Stomach (tissue), 9 donors: Measurements from ENCODE around the gene EHHADH. TPM values are rescaled to one million over a fixed set of nuclear protein-coding genes. Genes with fewer than 3 reads are reported as not detected.

ENCODE experiments used
- DNase-seq, 2 donors: peaks; one replicate each; pipeline versions ENCODE4 v3.0.0 to v3.0.0-alpha.2; 2013 to 2019
- H3K27ac ChIP-seq, 5 donors: fragments of 200-600 bp in 4 of 5; sonication (generic) in 4 of 5; one replicate each; pipeline ENCODE4 v1.5.1; 2013 to 2019; ENCODE audit warnings: mild to moderate bottlenecking in 1 of 5, moderate library complexity in 1 of 5
- H3K27me3 ChIP-seq, 3 donors: fragments of 200-600 bp; sonication (generic); one replicate each; pipeline ENCODE4 v1.5.1; 2017 to 2019; ENCODE audit warnings: mixed run types in 1 of 3
- H3K36me3 ChIP-seq, 4 donors: fragments of 200-600 bp; sonication (generic); 1 replicate in 3 of 4; 2 replicates in 1 of 4; pipeline ENCODE4 v1.5.1; 2016 to 2019
- H3K4me1 ChIP-seq, 4 donors: fragments of 200-600 bp; sonication (generic); one replicate each; pipeline ENCODE4 v1.5.1; 2016 to 2019
- H3K4me3 ChIP-seq, 4 donors: fragments of 200-600 bp; sonication (generic) in 3 of 4; one replicate each; pipeline ENCODE4 v1.5.1; 2016 to 2019; ENCODE audit warnings: mild to moderate bottlenecking in 1 of 4
- H3K9me3 ChIP-seq, 4 donors: fragments of 200-600 bp; sonication (generic); one replicate each; pipeline ENCODE4 v1.5.1; 2016 to 2019
- CTCF ChIP-seq, 7 experiments: fragments of 450-650 bp in 4 of 7; fragments of 200-600 bp in 3 of 7; sonication (generic) in 3 of 7; IDR thresholded peaks; one replicate each; pipeline ENCODE4 v1.5.1; 2016 to 2019; ENCODE audit warnings: antibody characterized with exemption in 7 of 7, control low read depth in 2 of 7, mild to moderate bottlenecking in 1 of 7
- EP300 ChIP-seq: sonication (generic); formaldehyde crosslinking; IDR thresholded peaks from one replicate; pipeline ENCODE4 v1.6.1; 2017; ENCODE audit warnings: antibody characterized with exemption
- POLR2A ChIP-seq, 4 donors: fragments of 450-650 bp; IDR thresholded peaks; one replicate each; pipeline ENCODE4 v1.6.1; 2016; ENCODE audit warnings: antibody characterized with exemption in 4 of 4, control low read depth in 2 of 4, mild to moderate bottlenecking in 1 of 4, moderate library complexity in 1 of 4
- POLR2AphosphoS5 ChIP-seq, 3 donors: sonication (generic); formaldehyde crosslinking; IDR thresholded peaks; one replicate each; pipeline ENCODE4 v1.6.1; 2016; ENCODE audit warnings: antibody characterized with exemption in 3 of 3
- WGBS, 5 donors: extraction: QIAGEN DNeasy Blood & Tissue Kit in 3 of 5; methylation state at CpG; one replicate each; pipeline versions ENCODE4 v1.1.5 to v1.1.7; 2013 to 2018; 5-methylcytosine and 5-hydroxymethylcytosine counted together
- intact Hi-C: fragments of 100-400 bp; cut with DNase I; formaldehyde crosslinking; loops from one replicate; pipeline ENCODE4 v1.15.1; 2023; ENCODE audit warnings: low total_unique reads
- polyA plus RNA-seq, 3 donors: library from polyadenylated mRNA; stranded (reverse); fragments of 200-250 nt; gene quantifications; one replicate each; pipeline ENCODE4 v1.2.3, GENCODE V29; 2013
- small RNA-seq, 4 donors: library from RNA; depleted of rRNA; stranded (forward); fragments of <200 nt; gene quantifications; one replicate each; pipeline ENCODE3, GENCODE V24; 2016
- total RNA-seq, 5 donors: library from RNA; depleted of rRNA; stranded (reverse); fragments of >200 nt; gene quantifications; one replicate each; pipeline versions ENCODE4 v1.1.0 to v1.2.3, GENCODE V29; 2014 to 2016
- donor health status: healthy with polysubstance abuse.
- donor health status: Bipolar disorder and iron deficiency.
- donor health status: healthy.

Gene EHHADH
- total and polyA plus RNA-seq, 8 donors: 0.58 to 18.3 (median 7.9) TPM

- peaks cover 7 to 38% (median 25%) of the 10 kb centered on the region in 4 donors for H3K4me1 ChIP-seq
- H3K4me3 ChIP-seq: no peak overlapping the region
- H3K27ac ChIP-seq: peak overlapping the region in 1 of 5 donors; percentile 90
- H3K36me3 ChIP-seq: no peaks in the 10 kb centered on the region
- H3K27me3 ChIP-seq: peaks cover 0 to 44% (median 15%) of the 10 kb centered on the region in 3 donors
- 18 to 43% (median 22%) methylated on average over 3 of the region's 3 CpGs for WGBS, 5 donors
- no peaks in the 10 kb centered on the region for H3K9me3 ChIP-seq
- TF ChIP-seq EP300 (no peak), CTCF (IDR thresholded peaks at IDR 0.05) (no peak), POLR2AphosphoS5 (IDR thresholded peaks at IDR 0.05) (no peak), POLR2A (IDR thresholded peaks at IDR 0.05) (no peak)
- intact Hi-C loops: no loop called here
- peak in 1 of 2 donors; percentile 33 for DNase-seq
Measured at GRCh38 chr3:185149591-185149990, 104.3 kb downstream of the EHHADH start.

- H3K27ac ChIP-seq: no peak overlapping the region
- H3K9me3 ChIP-seq: no peaks in the 10 kb centered on the region
- no peaks in the 10 kb centered on the region for H3K36me3 ChIP-seq
- no peak for DNase-seq
- H3K27me3 ChIP-seq: peaks cover 0 to 3% (median 0%) of the 10 kb centered on the region in 3 donors
- H3K4me1 ChIP-seq: peaks cover 0 to 36% (median 12%) of the 10 kb centered on the region in 4 donors
- H3K4me3 ChIP-seq: no peak overlapping the region
- TF ChIP-seq CTCF (IDR thresholded peaks at IDR 0.05): no peak
- no peak for TF ChIP-seq EP300
- no peak for TF ChIP-seq POLR2A (IDR thresholded peaks at IDR 0.05)
- no peak for TF ChIP-seq POLR2AphosphoS5 (IDR thresholded peaks at IDR 0.05)
- 65 to 82% (median 68%) methylated on average over 6 of the region's 6 CpGs for WGBS, 5 donors
- intact Hi-C loops: no loop called here
Measured at GRCh38 chr3:185145511-185145910, 108.3 kb downstream of the EHHADH start.

GRCh38 chr3:185144784-185145183, 109.1 kb downstream of the EHHADH start:
- DNase-seq: no peak
- H3K27ac ChIP-seq: no peak overlapping the region
- H3K4me3 ChIP-seq: no peak overlapping the region
- H3K9me3 ChIP-seq: no peaks in the 10 kb centered on the region
- 57 to 73% (median 64%) methylated on average over 3 of the region's 3 CpGs for WGBS, 5 donors
- H3K4me1 ChIP-seq: peaks cover 0 to 31% (median 7%) of the 10 kb centered on the region in 4 donors
- TF ChIP-seq POLR2AphosphoS5 (IDR thresholded peaks at IDR 0.05) (no peak), EP300 (no peak), CTCF (IDR thresholded peaks at IDR 0.05) (no peak), POLR2A (IDR thresholded peaks at IDR 0.05) (no peak)
- H3K27me3 ChIP-seq: no peaks in the 10 kb centered on the region
- intact Hi-C loops: no loop called here
- no peaks in the 10 kb centered on the region for H3K36me3 ChIP-seq

Small RNAs within 50 kb of the gene (small RNA-seq; reads per million reads assigned to genes)
- 0.27 to 1.2 (median 0.61) reads per million in 4 donors for gene MIR5588

Other genes starting within 250 kb of the EHHADH start
- gene C3orf70, start 101.0 kb downstream of the EHHADH start, total RNA-seq: 10 to 100 TPM in 3 of 5 donors, 1 to 10 TPM in 2; 3.3 to 33.5 (median 16.2) TPM
- 1 to 10 TPM in 2 of 3 donors, under 1 TPM in 1; 0.92 to 2.4 (median 1.2) TPM for gene C3orf70, start 101.0 kb downstream of the EHHADH start, polyA plus RNA-seq
- gene MAP3K13, start 109.1 kb upstream of the EHHADH start, total RNA-seq: 100 to 1,000 TPM in 1 of 5 donors, 10 to 100 TPM in 4; 11.7 to 315 (median 28.7) TPM
- gene MAP3K13, start 109.1 kb upstream of the EHHADH start, polyA plus RNA-seq: 10 to 100 TPM; 22.8 to 43.5 (median 33.3) TPM
- 10 to 100 TPM in 4 of 5 donors, 1 to 10 TPM in 1; 5.8 to 54.3 (median 23.2) TPM for gene TMEM41A, start 245.0 kb upstream of the EHHADH start, total RNA-seq
- gene TMEM41A, start 245.0 kb upstream of the EHHADH start, polyA plus RNA-seq: 1 to 10 TPM; 5.7 to 8.9 (median 6.7) TPM